HG03439 (cell line): ENCODE data around the gene CEP44.
A peak's percentile ranks its signal among the peaks of the same experiment; 100 is the strongest.

Source experiments
- ATAC-seq: cut with Tn5 transposase; IDR thresholded peaks from one replicate; pipeline ENCODE4 v1.9.1; 2021; ENCODE audit warnings: mild to moderate bottlenecking, moderate library complexity; ENCODE audit not compliant: unreplicated experiment

Gene CEP44, protein sequence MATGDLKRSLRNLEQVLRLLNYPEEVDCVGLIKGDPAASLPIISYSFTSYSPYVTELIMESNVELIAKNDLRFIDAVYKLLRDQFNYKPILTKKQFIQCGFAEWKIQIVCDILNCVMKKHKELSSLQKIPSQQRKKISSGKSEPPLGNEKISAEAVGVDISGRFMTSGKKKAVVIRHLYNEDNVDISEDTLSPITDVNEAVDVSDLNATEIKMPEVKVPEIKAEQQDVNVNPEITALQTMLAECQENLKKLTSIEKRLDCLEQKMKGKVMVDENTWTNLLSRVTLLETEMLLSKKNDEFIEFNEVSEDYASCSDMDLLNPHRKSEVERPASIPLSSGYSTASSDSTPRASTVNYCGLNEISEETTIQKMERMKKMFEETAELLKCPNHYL

DNA sequence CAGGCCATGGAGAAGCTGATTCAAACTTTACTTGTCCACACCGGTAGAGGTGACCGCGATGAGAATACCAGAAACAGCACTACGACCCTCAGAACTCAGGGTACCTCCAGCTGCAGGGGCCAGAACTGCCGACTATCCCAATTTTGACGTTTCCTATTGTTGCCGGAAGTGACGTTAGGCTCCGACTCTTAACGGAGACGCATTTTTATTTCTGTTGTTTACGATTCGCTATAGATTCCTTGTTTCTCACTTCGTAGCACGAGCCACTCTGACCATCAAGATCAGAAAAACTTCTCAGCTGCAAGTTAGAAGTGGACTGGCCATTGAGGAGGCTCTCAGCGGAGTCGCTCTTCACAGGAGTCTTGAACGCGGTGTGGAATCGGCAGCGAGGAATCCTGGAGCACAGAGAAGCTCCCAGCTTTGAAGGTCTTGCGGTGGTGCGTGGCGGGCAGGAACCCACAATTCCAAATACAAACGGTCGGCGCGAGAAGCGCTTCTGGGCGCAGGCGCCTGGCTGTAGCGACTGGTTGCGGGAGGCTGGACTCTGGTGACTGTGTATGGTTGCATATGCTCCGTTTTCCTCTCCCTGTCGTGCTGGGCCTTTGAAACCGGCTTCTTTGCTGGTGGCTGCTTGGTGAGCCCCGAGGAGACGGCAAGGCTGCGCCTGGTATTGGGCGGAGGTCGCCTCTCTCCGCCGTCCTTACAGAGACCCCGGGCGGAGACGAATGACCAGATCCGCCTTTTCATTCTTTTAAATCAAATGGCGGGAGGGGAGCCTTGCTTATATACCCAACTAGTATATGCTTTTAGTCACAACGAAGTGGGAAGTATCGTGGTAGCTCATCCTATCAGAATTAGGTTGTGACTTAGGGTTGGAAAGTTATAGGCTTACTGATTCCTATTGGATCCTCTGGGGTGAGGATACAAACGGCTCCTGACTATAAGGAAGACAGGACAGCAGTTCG is at the start of gene CEP44, which contains the start of gene FBXO8:
Gene CEP44 (plus strand): TSS at position 405 of the 965 bp plus-strand sequence. CDS start 15,211 bp downstream, outside the sequence.
Gene FBXO8 (minus strand): TSS at position 161 of the 965 bp plus-strand sequence. CDS start 20,575 bp downstream, outside the sequence.
- peak; percentile 71 for ATAC-seq

DNA sequence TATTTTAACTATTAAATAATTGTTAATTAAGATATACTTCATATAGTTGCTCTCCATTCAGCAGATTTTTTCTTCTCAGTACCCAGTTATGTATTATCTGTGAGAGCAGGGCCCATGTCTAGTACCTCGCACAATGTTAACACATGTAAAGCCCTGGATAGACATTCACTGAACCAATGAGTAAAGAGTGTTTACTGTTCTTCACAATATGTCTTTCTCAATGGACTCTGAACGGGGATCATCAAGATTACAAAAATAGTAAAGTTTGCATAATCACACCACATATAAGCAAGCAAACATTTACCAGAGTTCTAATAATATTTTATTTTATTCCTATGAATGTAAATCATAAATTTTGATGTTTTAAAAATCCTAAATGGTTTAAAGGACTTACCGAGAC is 47.4 kb upstream of the CEP44 start:
- ATAC-seq, result no peak

DNA sequence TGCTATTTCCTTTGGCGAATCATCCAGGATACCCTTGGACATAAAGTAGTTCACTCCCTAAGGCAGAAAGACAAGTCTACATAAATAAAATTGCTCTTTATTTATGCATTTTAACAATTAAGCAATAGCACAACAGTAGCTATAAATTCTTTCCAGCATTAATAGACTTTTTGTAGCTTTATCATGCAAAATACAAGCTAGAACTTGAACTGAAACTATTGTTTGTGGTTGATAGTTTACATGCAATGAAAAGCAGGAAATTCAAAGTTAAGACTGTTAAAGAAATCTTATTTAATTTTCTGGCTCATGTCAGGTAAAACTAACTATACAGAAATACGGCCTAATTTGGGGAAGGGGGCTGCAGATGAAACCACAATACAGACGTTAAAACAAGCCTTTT is 42.5 kb upstream of the CEP44 start:
- no peak for ATAC-seq

DNA sequence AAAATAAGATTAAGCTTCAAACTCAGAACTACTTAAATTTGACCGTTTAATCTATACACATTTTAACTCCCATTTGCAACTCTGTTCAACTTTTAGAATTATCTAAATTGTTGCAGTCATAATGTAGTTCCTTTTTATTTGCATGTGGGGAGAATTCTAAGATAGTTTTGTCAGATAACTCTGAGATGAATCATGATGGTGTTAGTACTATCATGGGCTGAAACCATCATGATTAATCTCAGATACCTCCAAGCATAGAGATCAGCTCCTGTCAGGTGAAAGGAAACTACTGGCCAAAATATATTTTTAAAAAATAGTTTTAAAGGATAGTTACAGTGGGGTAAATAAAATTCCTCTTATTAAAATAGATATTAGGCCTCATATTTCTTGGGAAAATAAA is 39.3 kb upstream of the CEP44 start:
- ATAC-seq, result no peak

DNA sequence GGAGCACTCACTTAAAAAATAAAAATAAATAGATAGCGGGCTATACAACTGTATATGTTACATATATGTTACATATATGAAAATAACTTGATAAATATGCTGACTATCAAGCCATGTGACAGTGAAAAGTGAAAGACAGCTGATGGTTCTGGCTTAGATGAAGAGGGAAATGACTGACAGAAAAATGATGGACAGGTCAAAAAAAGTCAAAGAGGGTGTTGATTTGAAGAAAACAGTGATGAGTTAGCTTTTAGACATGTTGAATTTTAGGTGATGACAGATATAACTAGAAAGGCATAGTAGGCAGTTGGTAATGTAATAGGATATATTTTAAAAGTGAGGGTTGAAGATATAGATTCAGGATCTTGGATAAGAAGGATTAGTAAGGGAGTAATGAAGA is 38.0 kb upstream of the CEP44 start:
- ATAC-seq, result no peak

DNA sequence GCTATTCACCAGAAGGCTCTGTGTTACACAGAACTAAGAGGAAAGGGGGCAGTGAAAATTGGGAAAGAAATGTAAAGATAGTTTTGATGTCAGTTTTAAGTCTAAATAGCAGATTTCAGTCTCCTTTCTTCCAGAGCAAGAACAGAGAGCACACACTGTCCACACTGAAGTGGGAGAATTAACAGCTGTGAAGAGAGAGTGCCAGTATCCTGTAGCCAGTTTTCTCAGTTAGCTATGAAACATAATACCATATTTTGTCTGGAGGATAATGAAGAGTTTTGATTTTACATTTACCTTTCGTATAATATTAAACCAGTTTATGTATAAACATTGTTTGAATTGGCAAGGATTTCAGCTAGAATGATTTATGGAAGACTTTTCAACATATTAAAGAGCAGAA is 35.3 kb upstream of the CEP44 start:
- no peak for ATAC-seq

DNA sequence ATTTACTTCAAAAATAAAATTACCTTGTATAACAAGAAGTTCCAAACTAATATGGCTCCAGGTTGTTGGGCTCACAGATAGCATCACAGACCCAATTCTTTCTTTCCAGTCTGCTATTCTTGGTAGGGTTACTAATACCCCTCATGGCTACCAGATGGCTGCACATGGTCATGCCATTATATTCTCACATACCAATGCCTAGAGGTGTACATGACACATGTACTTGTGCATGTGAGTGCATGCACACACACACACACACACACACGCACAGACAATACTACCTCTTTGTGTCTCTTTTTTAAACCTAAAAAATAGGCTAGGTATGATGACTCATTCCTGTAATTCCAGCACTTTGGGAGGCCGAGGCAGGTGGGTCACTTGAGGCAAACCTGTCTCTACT is 31.3 kb upstream of the CEP44 start:
- ATAC-seq, result no peak

DNA sequence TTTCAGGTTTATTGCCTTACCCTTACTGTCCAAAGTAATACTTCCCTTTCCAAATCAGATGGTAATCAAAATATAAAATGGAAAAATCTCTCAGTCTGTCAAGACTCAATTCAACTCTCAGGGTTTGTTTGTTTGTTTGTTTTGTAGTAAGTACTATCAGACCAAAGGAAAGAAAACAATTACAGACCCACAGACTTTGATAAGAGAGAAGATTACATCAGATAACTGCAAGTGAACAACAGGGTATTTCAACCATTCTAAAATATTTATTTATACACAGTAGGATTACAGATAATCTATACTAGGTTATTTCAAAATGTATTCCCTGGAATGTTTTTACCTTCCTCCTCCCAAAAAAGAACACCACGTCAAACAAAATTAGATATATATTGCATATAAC is 29.1 kb upstream of the CEP44 start:
- ATAC-seq, result no peak

DNA sequence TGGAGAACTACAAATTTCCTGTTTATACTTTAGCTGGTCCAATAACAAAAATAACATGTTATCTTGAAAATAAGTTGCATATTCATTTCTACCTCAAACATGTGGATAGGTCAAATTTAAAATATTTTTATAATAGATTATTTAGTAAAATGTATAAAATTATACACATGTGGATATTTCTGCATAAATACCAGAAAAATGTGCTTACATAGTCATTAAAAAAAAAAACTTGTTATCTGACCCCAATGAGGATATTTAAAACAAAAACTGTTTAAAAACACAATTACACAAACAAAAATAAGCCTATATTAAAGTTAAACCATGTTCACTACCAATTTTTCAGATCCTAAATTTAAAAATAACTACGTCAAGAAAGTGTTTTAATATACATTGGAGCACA is 28.3 kb upstream of the CEP44 start:
- no peak for ATAC-seq

DNA sequence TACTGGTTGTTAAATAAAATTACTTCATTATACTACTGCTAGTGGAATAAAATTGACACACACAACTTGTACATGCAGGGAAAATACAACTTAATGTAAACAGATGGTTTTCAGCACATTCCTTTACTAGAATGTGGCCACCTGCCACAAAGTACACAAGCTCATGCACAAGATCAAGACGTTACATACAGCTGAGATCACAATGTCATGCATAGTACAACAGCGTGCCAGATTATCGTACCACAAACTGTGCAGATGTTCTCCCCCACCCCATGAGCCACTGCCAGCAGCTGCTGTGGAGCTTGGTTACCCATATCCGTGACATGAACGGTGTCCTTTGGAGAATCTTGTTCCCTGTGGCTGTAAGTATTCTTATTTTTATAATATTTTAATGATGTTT is 27.9 kb upstream of the CEP44 start:
- no peak for ATAC-seq

DNA sequence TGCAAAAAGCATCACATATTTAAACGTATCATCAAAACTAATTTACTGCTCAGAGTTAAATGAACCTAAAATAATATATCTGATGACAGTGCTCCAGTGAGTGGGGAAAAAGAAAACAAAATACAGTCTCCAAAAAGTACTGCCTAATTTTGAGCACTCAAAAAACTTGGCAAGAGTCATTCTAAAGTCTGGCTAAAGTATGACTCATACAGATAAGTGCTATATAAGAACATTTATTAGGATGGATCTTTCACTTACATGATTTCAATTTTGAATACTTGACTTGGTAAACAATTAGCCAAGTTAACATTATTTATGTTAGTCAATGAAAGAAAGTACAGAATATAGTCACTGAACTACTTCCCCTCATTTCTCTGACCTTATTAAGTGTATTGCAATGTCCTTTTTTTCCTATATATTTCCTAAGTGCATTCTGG is 27.4 kb upstream of the CEP44 start:
- no peak for ATAC-seq

DNA sequence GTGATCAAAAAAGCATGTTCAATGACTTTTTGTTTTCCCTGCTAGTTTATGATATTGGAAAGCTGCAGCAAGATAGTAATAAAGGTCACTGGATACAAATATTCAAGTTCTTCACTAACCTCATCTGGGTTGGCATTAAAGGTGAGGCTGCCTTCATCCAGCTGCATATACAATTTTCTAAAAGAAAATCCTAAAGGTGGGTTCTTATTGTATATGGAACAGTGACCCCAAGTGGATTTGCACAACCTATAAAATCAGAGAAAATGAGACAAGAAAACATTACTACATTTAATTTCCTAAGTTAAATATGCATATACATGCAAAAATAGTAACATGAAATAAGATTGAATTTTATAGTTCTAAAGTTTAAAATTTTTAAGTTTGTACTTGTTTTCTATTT is 24.1 kb upstream of the CEP44 start:
- no peak for ATAC-seq

DNA sequence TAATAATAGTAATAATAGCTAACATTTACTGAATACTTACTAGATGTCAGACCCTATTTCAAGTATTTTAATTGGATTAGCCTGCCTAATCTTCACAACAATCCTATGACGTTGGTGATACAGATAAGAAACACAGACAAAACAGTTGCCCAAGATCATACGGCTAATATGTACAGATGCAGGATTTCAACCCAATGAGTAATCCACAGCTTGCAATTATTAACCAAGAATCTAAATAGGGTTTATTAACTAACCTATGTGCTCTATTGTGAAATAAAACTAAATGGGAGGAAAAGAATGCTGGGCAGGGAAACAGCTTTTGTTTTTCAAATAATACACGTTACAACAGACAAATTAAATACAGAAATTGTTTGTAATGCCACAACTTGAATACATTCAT is 23.6 kb upstream of the CEP44 start:
- no peak for ATAC-seq

DNA sequence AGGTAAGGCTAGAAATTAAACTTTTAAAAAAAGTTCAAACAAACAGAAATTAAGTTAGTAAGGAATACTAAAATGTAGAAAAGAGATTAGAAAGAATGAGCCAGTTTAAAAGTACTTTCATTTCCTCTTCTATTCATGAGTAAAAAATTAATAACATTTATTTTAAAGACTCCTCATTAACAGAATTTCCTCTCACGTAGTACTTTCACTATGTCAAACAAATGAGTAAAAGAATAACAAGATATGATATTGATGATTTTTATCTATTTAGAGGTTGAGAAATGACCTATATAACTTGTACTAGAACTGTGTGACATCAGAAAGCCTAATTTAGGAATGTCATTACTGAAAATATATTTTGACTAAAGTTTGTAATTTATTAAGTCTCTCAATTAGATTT is 22.3 kb upstream of the CEP44 start:
- ATAC-seq, result peak; percentile 44

DNA sequence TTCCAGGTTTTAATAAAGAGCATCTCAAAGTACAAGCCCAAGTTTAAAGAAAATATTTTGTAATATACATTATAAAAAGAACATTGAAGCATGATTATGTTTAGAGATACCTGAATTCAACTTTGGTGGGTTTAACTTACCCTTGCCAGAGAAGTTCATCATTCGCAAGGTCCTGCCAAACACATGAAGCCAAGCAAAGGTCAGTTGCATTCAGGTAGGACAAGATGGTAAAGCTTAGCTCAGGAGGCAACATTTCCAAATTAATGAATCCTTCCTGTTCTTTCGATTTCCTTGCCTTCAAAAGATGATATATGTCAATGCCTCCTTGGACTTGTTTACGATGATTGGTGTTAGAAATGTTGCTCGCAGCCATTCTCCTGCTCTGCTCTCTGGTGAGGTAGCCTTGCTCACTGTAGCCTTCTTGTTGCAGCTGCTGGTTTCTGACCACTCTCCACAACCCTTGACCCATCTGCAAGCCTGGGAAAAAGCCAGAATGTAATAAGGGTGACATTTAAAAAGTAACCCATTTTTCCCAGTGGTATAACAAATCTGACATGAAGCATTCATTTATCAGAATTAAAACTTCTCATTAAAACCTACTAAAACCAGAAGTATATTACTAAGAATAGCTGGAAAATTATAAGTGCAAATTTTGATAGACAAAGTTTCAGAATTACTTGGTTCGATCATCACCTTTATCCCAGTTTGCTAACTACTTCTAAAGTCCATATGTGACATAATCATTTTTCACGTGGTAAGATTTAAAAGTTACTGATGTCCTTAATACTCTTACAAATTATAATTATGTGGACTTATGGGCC is 20.9 kb upstream of the CEP44 start:
- ATAC-seq, result no peak

DNA sequence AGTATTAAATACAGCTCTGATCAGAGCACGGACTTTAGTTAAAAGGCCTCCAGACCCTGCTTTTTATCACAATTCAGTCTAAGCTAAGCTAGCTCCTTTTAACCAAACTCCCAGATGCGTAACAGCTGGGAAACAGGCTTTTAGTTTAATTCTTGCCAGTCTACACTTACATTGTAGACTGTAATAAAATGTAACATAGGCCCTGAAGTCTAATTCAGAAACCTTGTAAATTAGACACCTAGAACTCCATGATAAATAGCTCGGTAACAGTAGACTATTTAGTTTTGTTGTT is 20.3 kb upstream of the CEP44 start:
- ATAC-seq, result no peak

DNA sequence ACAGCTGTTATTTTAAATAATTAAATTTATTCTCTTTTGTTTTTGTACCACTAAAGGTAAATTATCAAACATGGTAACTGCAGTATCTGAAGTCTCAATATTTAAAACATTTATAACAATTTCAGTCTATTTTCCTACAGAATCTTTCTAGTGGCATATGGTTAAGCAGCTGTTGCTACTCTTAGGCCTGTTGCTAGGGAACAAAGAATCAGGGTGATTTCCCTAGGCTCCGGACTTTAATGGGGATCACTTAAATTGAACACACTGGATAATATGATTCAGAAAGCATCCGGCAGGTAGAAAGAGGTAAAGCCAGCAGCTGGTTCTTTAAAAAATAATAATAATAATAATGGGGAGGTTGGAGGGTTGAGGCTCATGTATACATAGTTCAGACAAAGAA is 17.8 kb upstream of the CEP44 start:
- no peak for ATAC-seq

DNA sequence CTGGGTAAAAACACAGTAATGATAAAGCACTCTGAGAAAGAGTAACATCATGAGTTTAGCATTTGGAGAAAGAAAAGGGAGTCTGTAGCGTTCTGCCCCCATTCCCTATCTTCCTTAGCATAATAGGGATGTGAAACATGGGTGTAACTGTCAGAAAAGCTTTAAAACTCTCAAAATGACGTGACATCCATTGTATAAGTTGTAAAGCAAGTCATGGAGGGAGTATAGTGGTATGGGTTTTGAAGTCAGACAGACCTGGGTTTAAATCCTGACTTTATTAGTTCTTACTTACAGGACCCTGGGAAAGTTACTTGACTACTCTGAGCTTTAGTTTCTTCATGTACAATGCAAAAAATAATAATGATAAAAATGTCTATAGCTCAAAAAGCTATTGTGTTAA is 17.3 kb upstream of the CEP44 start:
- no peak for ATAC-seq

DNA sequence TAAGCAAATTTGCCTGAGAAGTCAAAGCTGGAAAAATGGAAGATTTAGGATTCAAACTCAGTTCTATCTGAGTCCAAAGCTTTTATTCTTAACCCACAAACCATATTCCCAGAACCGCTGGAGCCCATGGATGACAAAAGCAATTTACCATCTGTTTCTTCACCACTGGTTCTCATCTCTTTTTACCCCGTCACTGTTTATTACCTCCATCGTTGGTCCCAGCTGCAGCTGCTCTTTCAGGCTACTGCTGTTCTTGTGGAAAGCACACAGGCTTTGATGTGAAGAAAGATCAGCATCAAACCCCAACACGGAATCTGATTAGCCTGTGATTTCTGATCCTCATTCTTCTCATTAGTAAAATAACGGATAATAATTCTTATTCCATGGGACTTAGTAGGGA is 9.8 kb upstream of the CEP44 start:
- no peak for ATAC-seq

DNA sequence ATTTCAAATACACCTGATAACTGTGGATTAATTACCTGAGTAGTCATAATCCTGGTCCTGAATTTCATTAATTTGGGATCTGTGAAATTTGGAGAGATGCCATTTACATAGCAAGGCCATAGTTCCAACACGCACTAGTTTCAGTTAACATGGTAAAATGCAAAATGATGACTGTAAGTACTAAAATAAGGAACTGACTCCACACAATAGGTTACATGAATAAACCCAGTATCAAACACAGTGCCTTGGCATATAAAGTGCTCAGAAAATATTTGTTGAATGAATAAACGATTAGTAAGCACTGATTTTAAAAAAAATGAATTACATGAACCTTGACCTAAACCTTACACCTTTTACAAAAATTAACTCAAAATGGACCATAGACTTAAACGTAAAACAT is 9.3 kb upstream of the CEP44 start:
- ATAC-seq, result no peak

DNA sequence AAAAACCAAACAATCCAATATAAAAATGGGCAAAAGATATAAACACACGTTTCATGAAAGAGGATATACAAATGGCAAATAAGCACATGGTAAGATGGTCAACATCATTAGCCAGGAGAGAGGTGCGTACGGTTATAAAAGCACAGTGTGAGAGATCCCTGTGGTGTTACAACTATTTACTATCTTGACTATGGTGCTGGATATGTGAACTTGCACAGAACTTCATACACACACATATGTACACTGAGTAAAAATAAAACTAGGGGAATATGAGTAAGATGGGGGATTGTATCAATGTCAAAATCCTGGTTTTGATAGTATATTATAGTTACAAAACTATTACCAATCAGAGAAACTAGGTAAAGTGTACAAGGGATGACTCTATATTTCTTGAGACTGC is 8.6 kb upstream of the CEP44 start:
- ATAC-seq, result no peak
